NCI-H1048 (cell line): ENCODE measurements around the gene TPCN2.
A peak's percentile ranks its signal among the peaks of the same experiment; 100 is the strongest.
"Not testable (repeated sequence)": the region's sequence is repeated elsewhere in the genome, so short reads cannot be mapped to it uniquely, and the experiment has no call there.

Experiments
- DNase-seq: peaks from one replicate; lab custom pipeline; 2025; lab: John Stamatoyannopoulos, UW

TPCN2 gene

GRCh38 chr11:69130654-69131053 is 81.9 kb downstream of the TPCN2 start:
- DNase-seq: no peak

GRCh38 chr11:69131121-69131566 is 82.4 kb downstream of the TPCN2 start:
- DNase-seq: no peak

GRCh38 chr11:69131644-69132300 is 83.0 kb downstream of the TPCN2 start:
- DNase-seq: peak; percentile 15

- no peak for DNase-seq
Measured at GRCh38 chr11:69132301-69132670, 83.6 kb downstream of the TPCN2 start.

DNA sequence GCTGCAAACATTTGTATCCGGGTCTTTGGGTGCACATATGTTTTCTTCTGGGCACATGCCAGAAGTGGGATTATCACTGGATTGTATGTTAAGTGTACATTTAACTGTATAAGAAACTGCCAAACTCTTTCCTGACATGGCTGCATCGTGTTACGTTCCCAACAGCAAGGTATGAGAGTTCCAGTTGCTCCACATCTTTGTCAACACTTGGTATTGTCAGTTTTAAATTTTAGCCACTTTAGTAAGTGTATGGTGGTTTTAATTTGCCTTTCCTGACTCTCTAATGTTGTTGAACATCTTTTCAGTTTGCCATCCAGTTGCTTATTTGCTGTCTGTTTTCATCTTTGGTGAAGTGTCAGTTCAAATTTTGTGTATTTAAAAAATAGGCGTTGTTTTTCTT is 84.5 kb downstream of the TPCN2 start:
- no peak for DNase-seq

GRCh38 chr11:69134182-69134581 is 85.5 kb downstream of the TPCN2 start:
- not testable (repeated sequence) for DNase-seq

- no peak for DNase-seq
Measured at GRCh38 chr11:69134957-69135356, 86.2 kb downstream of the TPCN2 start.

- no peak for DNase-seq
Measured at GRCh38 chr11:69135420-69136363, 87.0 kb downstream of the TPCN2 start.

DNA sequence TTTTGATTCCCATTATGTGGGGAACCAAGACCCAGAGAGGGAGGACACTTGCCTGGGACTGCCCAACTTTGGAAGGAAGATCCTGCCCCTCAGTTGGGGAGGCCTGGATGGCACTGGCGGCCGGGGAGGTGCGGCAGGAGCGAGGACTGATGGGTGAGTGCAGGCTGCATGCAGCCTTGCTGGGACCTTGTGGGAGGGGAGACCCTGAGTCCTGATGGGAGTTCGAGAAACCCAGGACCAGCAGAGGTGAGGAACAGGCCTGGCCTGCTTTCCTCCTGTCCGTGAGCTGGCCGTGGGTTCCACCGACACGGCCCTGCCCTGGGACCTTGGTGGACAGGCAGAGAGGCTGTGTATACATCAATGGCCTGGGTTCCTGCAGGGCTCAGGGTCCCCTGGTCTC is 87.7 kb downstream of the TPCN2 start:
- no peak for DNase-seq

DNA sequence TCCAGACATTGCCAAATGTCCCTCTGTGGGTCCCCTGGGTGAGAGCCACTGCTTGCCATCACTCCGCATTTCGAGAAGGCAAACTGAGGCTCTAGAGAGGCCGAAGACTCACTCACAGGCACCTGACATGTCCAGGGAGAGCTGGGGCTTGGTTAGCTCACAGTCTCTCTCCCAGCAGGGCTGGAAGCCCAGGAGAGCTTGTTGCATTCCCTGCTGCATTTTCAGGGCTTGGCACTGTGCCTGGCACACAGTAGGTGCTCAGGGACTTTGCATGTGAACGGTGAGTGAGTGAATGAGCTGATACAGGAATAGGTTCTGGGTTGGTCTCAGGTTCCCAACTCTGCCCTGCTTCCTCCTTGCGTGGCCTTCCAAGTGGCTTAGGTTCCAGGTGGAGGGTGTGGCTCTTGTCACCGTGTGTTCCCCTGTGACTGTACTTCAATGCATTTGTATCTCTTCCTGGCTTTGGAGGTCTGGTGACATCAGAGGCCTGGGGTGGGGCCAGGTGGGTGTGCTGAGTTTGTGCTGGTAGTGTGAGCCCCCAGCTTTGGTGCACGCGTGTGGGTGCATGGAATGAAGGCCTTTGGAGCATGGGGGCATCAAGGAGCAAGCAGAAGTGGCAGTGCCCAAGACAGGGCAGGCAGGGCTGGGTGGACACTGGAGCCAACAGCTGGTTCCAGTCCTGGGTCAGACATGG is 88.6 kb downstream of the TPCN2 start:
- DNase-seq: no peak

DNA sequence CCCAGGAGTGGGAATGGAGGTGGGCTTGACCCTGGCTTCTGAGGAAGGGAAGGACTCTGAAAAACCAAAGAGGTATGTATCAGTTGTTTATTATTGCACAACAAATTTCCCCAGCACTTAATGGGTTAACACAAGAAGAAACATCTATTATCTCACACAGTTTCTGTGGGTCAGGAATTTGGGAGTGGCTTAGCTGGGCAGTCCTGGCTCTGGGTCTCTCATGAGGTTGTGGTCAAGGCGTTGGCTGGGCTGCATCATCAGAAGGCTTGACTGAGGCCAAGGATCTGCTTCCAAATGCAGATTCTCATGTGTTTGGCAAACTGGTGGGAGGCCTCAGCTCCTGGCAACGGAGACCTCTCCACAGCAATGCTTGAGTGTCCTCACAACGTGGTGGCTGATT is 89.5 kb downstream of the TPCN2 start:
- no peak for DNase-seq

DNA sequence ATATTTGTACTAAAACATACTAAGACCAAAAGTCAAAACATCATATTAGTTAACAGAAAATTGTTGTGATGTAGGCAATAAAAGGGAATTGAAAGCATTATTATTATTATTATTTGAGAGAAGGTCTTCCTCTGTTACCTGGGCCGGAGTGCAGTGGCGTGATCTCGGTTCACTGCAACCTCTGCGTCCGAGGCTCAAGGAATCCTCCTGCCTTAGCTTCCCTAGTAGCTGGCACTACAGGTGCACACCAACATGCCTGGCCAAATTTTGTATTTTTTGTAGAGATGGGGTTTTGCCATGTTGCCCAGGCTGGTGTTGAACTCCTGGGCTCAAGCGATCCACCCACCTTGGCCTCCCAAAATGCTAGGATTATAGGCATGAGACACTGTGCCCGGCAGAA is 91.4 kb downstream of the TPCN2 start:
- not testable (repeated sequence) for DNase-seq

DNA sequence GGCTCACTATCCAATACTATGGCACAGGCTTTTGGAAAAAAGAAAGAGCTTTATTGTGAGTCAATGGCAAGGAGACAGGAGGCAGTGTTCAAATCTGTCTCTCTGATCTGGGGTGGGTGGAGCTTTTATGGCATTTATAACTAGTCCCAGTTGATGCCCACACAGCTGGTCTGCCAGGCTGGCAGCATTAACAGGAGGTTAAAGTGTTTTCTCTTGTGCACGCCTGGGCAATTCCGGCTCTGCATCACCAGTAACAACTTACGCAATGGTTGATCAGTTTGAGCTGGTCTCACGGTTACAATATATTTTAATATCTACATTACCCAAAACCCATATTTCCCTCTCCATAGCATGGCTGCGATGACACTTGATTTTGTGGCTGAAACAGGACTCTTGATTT is 91.9 kb downstream of the TPCN2 start:
- DNase-seq: no peak

DNA sequence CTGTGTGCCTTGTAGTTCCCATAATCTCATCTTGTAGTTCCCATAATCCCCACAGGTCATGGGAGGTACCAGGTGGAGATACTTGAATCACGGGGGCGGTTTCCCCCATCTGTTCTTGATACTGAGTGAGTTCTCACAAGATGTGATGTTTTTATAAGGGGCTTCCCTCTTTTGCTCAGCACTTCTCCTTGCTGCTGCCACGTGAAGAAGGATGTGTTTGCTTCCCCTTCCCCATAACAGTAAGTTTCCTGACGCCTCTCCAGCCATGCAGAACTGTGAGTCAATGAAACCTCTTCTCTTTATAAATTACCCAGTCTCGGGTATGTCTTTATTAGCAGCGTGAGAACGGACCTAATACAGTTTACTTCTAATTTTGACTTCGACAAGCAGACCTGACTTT is 93.0 kb downstream of the TPCN2 start:
- DNase-seq: no peak

DNA sequence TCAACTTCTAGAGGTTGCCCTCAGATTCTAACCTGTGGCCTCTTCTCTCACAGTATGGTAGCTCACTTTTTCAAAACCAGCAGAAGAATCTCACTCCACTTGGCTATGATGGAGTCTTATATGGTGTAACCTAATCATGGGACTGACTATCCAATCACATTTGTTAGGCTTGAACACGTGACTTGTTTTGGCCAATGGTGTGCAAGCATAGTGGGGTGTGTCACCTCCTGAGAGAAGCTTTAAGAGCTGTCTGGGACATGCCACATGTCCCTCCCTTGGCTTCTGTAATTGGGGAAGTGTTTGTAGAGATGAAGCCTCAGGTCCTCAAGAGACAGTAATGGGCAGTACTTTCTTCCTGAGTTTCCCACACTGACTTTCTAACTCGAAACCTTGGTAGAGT is 94.2 kb downstream of the TPCN2 start:
- DNase-seq: no peak

- no peak for DNase-seq
Measured at GRCh38 chr11:69144316-69145049, 95.8 kb downstream of the TPCN2 start.

GRCh38 chr11:69145050-69145380 is 96.3 kb downstream of the TPCN2 start:
- DNase-seq: no peak

DNA sequence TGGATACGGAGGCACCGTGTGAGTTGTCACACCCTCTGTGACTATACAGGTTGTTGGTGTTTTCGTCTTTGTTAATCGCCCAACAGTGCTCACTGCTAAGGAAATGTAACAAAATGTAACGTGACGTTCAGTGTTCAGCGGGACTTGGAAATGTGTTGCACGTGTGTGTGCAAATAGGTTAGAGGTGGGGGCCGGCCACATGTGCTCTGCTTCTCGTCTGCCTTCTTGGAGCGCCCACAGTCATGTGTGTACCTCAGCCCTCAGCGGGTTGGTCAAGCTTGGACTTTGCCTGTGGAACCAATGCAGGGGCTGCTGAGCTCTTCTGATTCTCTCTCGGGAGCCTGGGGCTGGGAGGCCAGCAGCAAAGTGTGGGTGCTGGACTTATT is 99.6 kb downstream of the TPCN2 start:
- no peak for DNase-seq

DNA sequence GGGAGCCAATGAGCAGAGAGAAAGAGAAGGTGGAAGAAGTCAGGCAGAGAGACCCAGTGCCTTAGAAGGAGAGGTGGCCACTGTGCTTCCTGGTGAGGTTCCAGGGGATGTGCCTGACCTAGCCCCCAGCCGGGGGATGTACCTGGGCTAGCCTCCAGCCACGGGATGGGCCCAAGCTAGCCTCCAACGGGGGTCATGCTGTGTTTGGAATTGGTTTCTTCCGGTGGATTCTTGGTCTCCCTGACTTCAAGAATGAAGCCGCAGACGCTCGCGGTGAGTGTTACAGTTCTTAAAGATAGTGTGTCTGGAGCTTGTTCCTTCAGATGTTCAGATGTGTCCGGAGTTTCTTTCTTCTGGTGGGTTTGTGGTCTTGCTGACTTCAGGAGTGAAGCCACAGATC is 100.1 kb downstream of the TPCN2 start:
- no peak for DNase-seq

- not testable (repeated sequence) for DNase-seq
Measured at GRCh38 chr11:69149338-69150045, 100.8 kb downstream of the TPCN2 start.

DNA sequence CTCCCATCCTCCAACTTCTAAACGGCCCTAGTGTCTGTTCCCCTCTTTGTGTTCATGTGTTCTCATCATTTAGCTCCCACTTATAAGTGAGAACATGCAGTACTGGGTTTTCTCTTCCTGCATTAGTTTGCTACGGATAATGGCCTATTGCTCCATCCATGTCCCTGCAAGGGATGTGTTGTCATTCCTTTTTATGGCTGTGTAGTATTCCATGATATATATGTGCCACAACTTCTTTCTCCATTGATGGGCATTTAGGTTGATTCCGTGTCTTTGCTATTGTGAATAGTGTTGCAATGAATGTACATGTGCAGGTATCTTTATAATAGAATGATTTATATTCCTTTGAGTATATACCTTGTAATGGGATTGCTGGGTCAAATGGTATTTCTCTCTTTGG is 101.4 kb downstream of the TPCN2 start:
- DNase-seq: no peak

GRCh38 chr11:69151836-69152235 is 103.1 kb downstream of the TPCN2 start:
- no peak for DNase-seq
